HCT116 (cell line): ENCODE measurements around the gene FGFR3. TPM values are rescaled to one million over a fixed set of nuclear protein-coding genes. Genes with fewer than 3 reads are reported as not detected.

ENCODE experiments used
- ATAC-seq: fragments of 200-7000 bp; cut with Tn5 transposase; 2 replicates; pipeline ENCODE4 v1.9.1; 2020; ENCODE audit warnings: mild to moderate bottlenecking, moderate library complexity
- BruUV-seq: library from RNA; stranded (reverse); fragments of 400-500 nt; replicated peaks from 2 replicates; lab custom pipeline; 2021; lab: Mats Ljungman, UMichigan
- CTCF ChIA-PET: fragments of 300-600 bp; sonication (Branson Sonifier 250); formaldehyde crosslinking; loops from one replicate; lab custom pipeline; 2021; ENCODE audit warnings: antibody characterized with exemption; lab: Charles Lee
- POLR2A ChIA-PET: fragments of 300-600, 350-600 bp; sonication (Branson Sonifier 250); formaldehyde crosslinking; loops from one replicate; lab custom pipeline; 2021; ENCODE audit warnings: antibody characterized with exemption; lab: Charles Lee
- RAD21 ChIA-PET, 2 experiments: fragments of 300-600 bp; sonication (Branson Sonifier 250); formaldehyde crosslinking; loops; one replicate each; lab custom pipeline; 2023; ENCODE audit warnings: low total read pairs in 2 of 2; ENCODE audit not compliant: uncharacterized antibody in 2 of 2, unreplicated experiment in 2 of 2, low non-redundant PET in 1 of 2; lab: Charles Lee
- DNase-seq: peaks from one replicate; pipeline ENCODE4 v3.0.0-alpha.2; 2010; ENCODE audit warnings: low read depth, low spot score
- H2AFZ ChIP-seq: fragments of 200-600 bp; shearing (Covaris generic), sonication (generic); 2 replicates; pipeline ENCODE4 v1.6.1; 2017; ENCODE audit warnings: low read depth, mixed run types, mixed read lengths, antibody characterized with exemption, low read length; ENCODE audit not compliant: poor library complexity, severe bottlenecking
- H3K27ac ChIP-seq: 2 replicates; pipeline ENCODE4 v1.5.1; 2012; ENCODE audit warnings: low read depth, low read length
- H3K27me3 ChIP-seq: fragments of 200-600 bp; sonication (generic); 2 replicates; pipeline ENCODE4 v1.6.1; 2016; ENCODE audit warnings: mixed run types, low read length, mixed read lengths; ENCODE audit not compliant: insufficient read depth
- H3K36me3 ChIP-seq, 2 experiments: fragments of 200-500 bp in 1 of 2; fragments of 200-600 bp in 1 of 2; sonication (Bioruptor generic) in 1 of 2; sonication (generic) in 1 of 2; 2 replicates each; pipeline versions ENCODE4 v1.5.1 to v1.6.1; 2014 to 2016; ENCODE audit warnings: low read length in 2 of 2, inconsistent platforms in 1 of 2, mixed read lengths in 1 of 2, mixed run types in 1 of 2; ENCODE audit not compliant: insufficient read depth in 2 of 2, control insufficient read depth in 1 of 2
- H3K4me1 ChIP-seq, 2 experiments: fragments of 200-600 bp in 1 of 2; sonication (generic) in 1 of 2; 2 replicates each; pipeline versions ENCODE4 v1.5.1 to v1.6.1; 2012 to 2017; ENCODE audit warnings: low read length in 2 of 2, inconsistent platforms in 1 of 2, mild to moderate bottlenecking in 1 of 2, mixed read lengths in 1 of 2, mixed run types in 1 of 2, moderate library complexity in 1 of 2; ENCODE audit not compliant: insufficient read depth in 2 of 2, control insufficient read depth in 1 of 2
- H3K4me2 ChIP-seq: fragments of 200-600 bp; sonication (generic); 2 replicates; pipeline ENCODE4 v1.6.1; 2017; ENCODE audit warnings: mixed run types, low read length, mixed read lengths
- H3K4me3 ChIP-seq, 2 experiments: fragments of 200-600 bp in 1 of 2; sonication (generic) in 1 of 2; replicated peaks in 1 of 2; 2 replicates each; pipeline ENCODE4 v1.5.1; 2011 to 2016; ENCODE audit warnings: low read length in 2 of 2, control low read depth in 1 of 2, low read depth in 1 of 2, mild to moderate bottlenecking in 1 of 2, mixed read lengths in 1 of 2, mixed run types in 1 of 2
- H3K79me2 ChIP-seq: fragments of 200-600 bp; sonication (generic); 2 replicates; pipeline ENCODE4 v1.6.1; 2017; ENCODE audit warnings: mild to moderate bottlenecking, mixed run types, low read length, moderate library complexity, mixed read lengths; ENCODE audit not compliant: insufficient read depth
- H3K9ac ChIP-seq: fragments of 200-600 bp; sonication (generic); 2 replicates; pipeline ENCODE4 v1.6.1; 2016; ENCODE audit warnings: low read length, mixed read lengths
- H3K9me2 ChIP-seq: fragments of 200-600 bp; sonication (generic), shearing (Covaris generic); 2 replicates; pipeline ENCODE4 v1.6.1; 2017; ENCODE audit warnings: mixed run types, mild to moderate bottlenecking, moderate library complexity; ENCODE audit not compliant: insufficient read depth
- H3K9me3 ChIP-seq, 2 experiments: fragments of 200-500 bp in 1 of 2; fragments of 200-600 bp in 1 of 2; sonication (Bioruptor generic) in 1 of 2; sonication (generic) in 1 of 2; 2 replicates each; pipeline ENCODE4 v1.6.1; 2014 to 2017; ENCODE audit warnings: low read length in 2 of 2, mixed read lengths in 2 of 2, inconsistent platforms in 1 of 2, low read depth in 1 of 2, mild to moderate bottlenecking in 1 of 2, mixed run types in 1 of 2, moderate library complexity in 1 of 2; ENCODE audit not compliant: control insufficient read depth in 1 of 2, insufficient read depth in 1 of 2
- H4K20me1 ChIP-seq: fragments of 200-600 bp; sonication (generic), shearing (Covaris generic); 2 replicates; pipeline ENCODE4 v1.6.1; 2017; ENCODE audit warnings: mixed run types, mild to moderate bottlenecking, moderate library complexity; ENCODE audit not compliant: insufficient read depth
- CTCF ChIP-seq, 3 experiments: fragments of 200-600 bp in 1 of 3; sonication (generic) in 1 of 3; IDR thresholded peaks in 2 of 3; conservative IDR thresholded peaks in 1 of 3; 2 replicates each; pipeline ENCODE4 v1.5.1; 2012 to 2017; ENCODE audit warnings: low read depth in 2 of 3, low read length in 2 of 3, antibody characterized with exemption in 1 of 3, borderline replicate concordance in 1 of 3, control low read depth in 1 of 3, mild to moderate bottlenecking in 1 of 3, mixed read lengths in 1 of 3, mixed run types in 1 of 3, moderate library complexity in 1 of 3; ENCODE audit not compliant: insufficient read depth in 1 of 3
- ELF1 ChIP-seq: IDR thresholded peaks from 2 replicates; pipeline ENCODE4 v1.6.1; 2012; ENCODE audit warnings: low read depth, borderline replicate concordance
- MAX ChIP-seq: IDR thresholded peaks from 2 replicates; pipeline ENCODE4 v1.6.1; 2012
- REST ChIP-seq: IDR thresholded peaks from 2 replicates; pipeline ENCODE4 v1.6.1; 2012; ENCODE audit warnings: low read depth
- YY1 ChIP-seq: IDR thresholded peaks from 2 replicates; pipeline ENCODE4 v1.6.1; 2011; ENCODE audit warnings: low read length, low read depth, moderate library complexity, mild to moderate bottlenecking; ENCODE audit not compliant: insufficient replicate concordance; ENCODE audit errors: extremely low read depth
- intact Hi-C: fragments of 100-400 bp; cut with micrococcal nuclease; formaldehyde crosslinking; loops from 2 replicates; pipeline ENCODE4 v1.10.0; 2022
- total RNA-seq: library from RNA; stranded (reverse); gene quantifications from one replicate; pipeline ENCODE4 v1.2.1, GENCODE V29; 2021; ENCODE audit not compliant: unreplicated experiment

The FGFR3 gene
- total RNA-seq, 1 experiment from 2014 or later = 31.7 TPM

- Histone ChIP-seq H3K9ac (no peak overlapping the region), H3K27ac (no peak overlapping the region; the same call in 1 of the 2 replicates), H3K4me1 (peaks cover 12 to 20% of the 10 kb centered on the region in 2 experiments; a peak in 3 of 4 replicates), H3K9me2 (no peaks in the 10 kb centered on the region), H3K9me3 (no peaks in the 10 kb centered on the region), H4K20me1 (no peaks in the 10 kb centered on the region), H3K4me2 (no peak overlapping the region), H2AFZ (no peak overlapping the region), H3K79me2 (no peaks in the 10 kb centered on the region), H3K4me3 (no peak overlapping the region), H3K27me3 (no peaks in the 10 kb centered on the region), H3K36me3 (no peaks in the 10 kb centered on the region)
- TF ChIP-seq ELF1 (no peak), REST (no peak), CTCF (IDR thresholded peaks at IDR 0.05 in 2 of 3, conservative IDR thresholded peaks at IDR 0.05 in 1 of 3; ENCODE audit: borderline replicate concordance in 1 of 3, insufficient read depth in 1 of 3, low read depth in 2 of 3, low read length in 2 of 3) (no peak), MAX (no peak), YY1 (no peak)
- DNase-seq (no peak), ATAC-seq (no peak)
- RAD21 ChIA-PET = no interaction called here
- CTCF ChIA-PET = interaction anchor here (1.1 kb wide), 1 partner anchor 10 kb away, joined by 3 read pairs; no protein-coding TSS in a partner anchor
- intact Hi-C loops = no loop called here
- BruUV-seq = no TSS peak
- POLR2A ChIA-PET = no interaction called here
Observed at GRCh38 chr4:1773754-1774153, 19.3 kb upstream of the FGFR3 start.
